Loucy (cell line): Measurements from ENCODE around the gene CLCN7.

Experiments used
- CTCF ChIP-seq: fragments of 200-600 bp; sonication (generic); conservative IDR thresholded peaks from 2 replicates; pipeline ENCODE4 v1.5.1; 2014; ENCODE audit warnings: mild to moderate bottlenecking, antibody characterized with exemption, low read length
- EZH2phosphoT487 ChIP-seq: fragments of 200-600 bp; IDR thresholded peaks from 2 replicates; pipeline ENCODE4 v1.6.1; 2018; ENCODE audit warnings: antibody characterized with exemption, mild to moderate bottlenecking, moderate library complexity, borderline replicate concordance

GRCh38 chr16:1497014-1497598 is 22.3 kb upstream of the CLCN7 start:
- TF ChIP-seq CTCF, result no peak
- no peak for TF ChIP-seq EZH2phosphoT487
